ENCODE measurements around the gene BFSP1. TPM values are rescaled to one million over a fixed set of nuclear protein-coding genes. Genes with fewer than 3 reads are reported as not detected.

Gene BFSP1
- total RNA-seq, 1 donor from 2014 or later = 3.9 TPM

- no peaks in the 10 kb centered on the region for H3K9me3 Mint-ChIP-seq
- peaks cover 21% of the 10 kb centered on the region for H3K4me1 Mint-ChIP-seq
- no peak for TF ChIP-seq CTCF (conservative IDR thresholded peaks at IDR 0.05)
- no peak overlapping the region for H3K27ac Mint-ChIP-seq (ENCODE audit: unreplicated experiment)
- no peaks in the 10 kb centered on the region for H3K36me3 Mint-ChIP-seq (ENCODE audit: low read depth)
- no peak for DNase-seq (ENCODE audit: low read depth, low spot score)
- peaks cover 2% of the 10 kb centered on the region for H3K27me3 Mint-ChIP-seq (ENCODE audit: low read depth)
- no peak overlapping the region for H3K4me3 Mint-ChIP-seq
Observed at GRCh38 chr20:17559338-17559737, 28.2 kb upstream of the BFSP1 start.

GRCh38 chr20:17558941-17559304, 27.7 kb upstream of the BFSP1 start:
- DNase-seq (ENCODE audit: low read depth, low spot score) = no peak
- H3K4me1 Mint-ChIP-seq = peaks cover 21% of the 10 kb centered on the region
- no peak for TF ChIP-seq CTCF (conservative IDR thresholded peaks at IDR 0.05)
- no peaks in the 10 kb centered on the region for H3K9me3 Mint-ChIP-seq
- peak overlapping the region; percentile 97 for H3K27ac Mint-ChIP-seq (ENCODE audit: unreplicated experiment)
- peaks cover under 1% of the 10 kb centered on the region for H3K27me3 Mint-ChIP-seq (ENCODE audit: low read depth)
- H3K36me3 Mint-ChIP-seq (ENCODE audit: low read depth) = no peaks in the 10 kb centered on the region
- H3K4me3 Mint-ChIP-seq = no peak overlapping the region

- H3K4me1 Mint-ChIP-seq = peaks cover 21% of the 10 kb centered on the region
- peak overlapping the region; percentile 38 for H3K4me3 Mint-ChIP-seq
- H3K9me3 Mint-ChIP-seq = no peaks in the 10 kb centered on the region
- H3K27me3 Mint-ChIP-seq (ENCODE audit: low read depth) = no peaks in the 10 kb centered on the region
- H3K27ac Mint-ChIP-seq (ENCODE audit: unreplicated experiment) = peak overlapping the region; percentile 97
- no peaks in the 10 kb centered on the region for H3K36me3 Mint-ChIP-seq (ENCODE audit: low read depth)
- no peak for TF ChIP-seq CTCF (conservative IDR thresholded peaks at IDR 0.05)
- no peak for DNase-seq (ENCODE audit: low read depth, low spot score)
Observed at GRCh38 chr20:17558154-17558940, 27.2 kb upstream of the BFSP1 start.

GRCh38 chr20:17557675-17558006, 26.5 kb upstream of the BFSP1 start:
- peaks cover 21% of the 10 kb centered on the region for H3K4me1 Mint-ChIP-seq
- no peak overlapping the region for H3K27ac Mint-ChIP-seq (ENCODE audit: unreplicated experiment)
- no peak overlapping the region for H3K4me3 Mint-ChIP-seq
- no peak for DNase-seq (ENCODE audit: low read depth, low spot score)
- no peaks in the 10 kb centered on the region for H3K36me3 Mint-ChIP-seq (ENCODE audit: low read depth)
- no peaks in the 10 kb centered on the region for H3K27me3 Mint-ChIP-seq (ENCODE audit: low read depth)
- TF ChIP-seq CTCF (conservative IDR thresholded peaks at IDR 0.05) = no peak
- no peaks in the 10 kb centered on the region for H3K9me3 Mint-ChIP-seq

- no peaks in the 10 kb centered on the region for H3K9me3 Mint-ChIP-seq
- H3K4me1 Mint-ChIP-seq = peaks cover 21% of the 10 kb centered on the region
- H3K36me3 Mint-ChIP-seq (ENCODE audit: low read depth) = no peaks in the 10 kb centered on the region
- H3K27me3 Mint-ChIP-seq (ENCODE audit: low read depth) = no peaks in the 10 kb centered on the region
- no peak for DNase-seq (ENCODE audit: low read depth, low spot score)
- no peak for TF ChIP-seq CTCF (conservative IDR thresholded peaks at IDR 0.05)
- H3K4me3 Mint-ChIP-seq = no peak overlapping the region
- H3K27ac Mint-ChIP-seq (ENCODE audit: unreplicated experiment) = no peak overlapping the region
Observed at GRCh38 chr20:17556837-17557674, 25.9 kb upstream of the BFSP1 start.
